ENCODE results near the gene IFNGR2. TPM values are rescaled to one million over a fixed set of nuclear protein-coding genes. Genes with fewer than 3 reads are reported as not detected.

IFNGR2 gene
- total and polyA plus RNA-seq, 2 donors (not counting 1 experiment from before 2014, with no cell fraction given) = 96.0 to 108 TPM

DNA sequence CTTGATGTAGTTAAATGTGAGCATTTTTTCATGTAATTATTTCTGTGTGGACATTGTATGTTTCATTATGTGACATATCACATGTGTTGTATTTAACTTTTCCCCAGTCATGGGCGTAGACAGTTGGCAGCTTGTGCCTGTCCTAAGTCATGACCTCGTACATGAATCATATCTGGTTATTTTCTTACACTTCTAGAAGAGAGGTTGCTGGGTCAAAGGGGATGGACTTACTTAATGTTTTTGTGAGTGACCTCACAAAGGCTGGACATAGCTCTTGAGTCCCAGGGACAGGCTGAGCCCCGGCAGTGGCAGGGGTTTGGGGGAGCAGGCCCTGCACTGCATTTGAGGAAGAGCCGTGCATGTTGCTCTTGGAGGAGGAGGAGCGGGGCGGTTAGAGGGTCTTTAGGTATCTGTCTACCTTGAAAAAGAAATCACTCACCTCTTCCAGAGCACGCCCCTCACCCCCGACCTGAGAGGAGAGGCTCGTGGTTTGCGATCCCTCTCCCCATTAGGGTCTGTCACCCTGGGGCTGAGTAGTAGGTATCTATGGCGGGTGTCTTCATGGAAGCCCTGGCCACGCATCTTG is 16.4 kb downstream of the IFNGR2 start:
- 81% methylated on average over 4 of the region's 12 CpGs for WGBS (ENCODE audit: insufficient coverage)
- ChIA-PET POLR2A (no interaction called here), CTCF (interaction anchor here (2.7 kb wide), 1 partner anchor 59 kb away, joined by 12 read pairs; no protein-coding TSS in a partner anchor)
- no peak overlapping the region for H3K4me3 ChIP-seq (ENCODE audit: control extremely low read depth in 1 of 5, extremely low read depth in 1 of 5, insufficient read depth in 1 of 5, low read depth in 2 of 5, low read length in 4 of 5)
- no peak overlapping the region for H3K4me2 ChIP-seq (replicated peaks; ENCODE audit: low read depth, low read length, poor library complexity, severe bottlenecking)
- H3K79me2 ChIP-seq (ENCODE audit: control insufficient read depth, insufficient read depth, low read length) = peaks cover 98% of the 10 kb centered on the region
- H2AFZ ChIP-seq (ENCODE audit: insufficient read depth, low read depth, low read length, poor library complexity, severe bottlenecking) = no peak overlapping the region
- no peaks in the 10 kb centered on the region for H3K27me3 Mint-ChIP-seq
- H3K27ac ChIP-seq (ENCODE audit: low read length in 2 of 2) = peak overlapping the region in 1 of 2 donors; percentile 28
- H3K27me3 ChIP-seq (replicated peaks in 1 of 4; ENCODE audit: control extremely low read depth in 1 of 4, control insufficient read depth in 3 of 4, insufficient read depth in 4 of 4, low read length in 3 of 4) = no peaks in the 10 kb centered on the region
- TF ChIP-seq, protein P1, sequence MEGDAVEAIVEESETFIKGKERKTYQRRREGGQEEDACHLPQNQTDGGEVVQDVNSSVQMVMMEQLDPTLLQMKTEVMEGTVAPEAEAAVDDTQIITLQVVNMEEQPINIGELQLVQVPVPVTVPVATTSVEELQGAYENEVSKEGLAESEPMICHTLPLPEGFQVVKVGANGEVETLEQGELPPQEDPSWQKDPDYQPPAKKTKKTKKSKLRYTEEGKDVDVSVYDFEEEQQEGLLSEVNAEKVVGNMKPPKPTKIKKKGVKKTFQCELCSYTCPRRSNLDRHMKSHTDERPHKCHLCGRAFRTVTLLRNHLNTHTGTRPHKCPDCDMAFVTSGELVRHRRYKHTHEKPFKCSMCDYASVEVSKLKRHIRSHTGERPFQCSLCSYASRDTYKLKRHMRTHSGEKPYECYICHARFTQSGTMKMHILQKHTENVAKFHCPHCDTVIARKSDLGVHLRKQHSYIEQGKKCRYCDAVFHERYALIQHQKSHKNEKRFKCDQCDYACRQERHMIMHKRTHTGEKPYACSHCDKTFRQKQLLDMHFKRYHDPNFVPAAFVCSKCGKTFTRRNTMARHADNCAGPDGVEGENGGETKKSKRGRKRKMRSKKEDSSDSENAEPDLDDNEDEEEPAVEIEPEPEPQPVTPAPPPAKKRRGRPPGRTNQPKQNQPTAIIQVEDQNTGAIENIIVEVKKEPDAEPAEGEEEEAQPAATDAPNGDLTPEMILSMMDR (IDR thresholded peaks at IDR 0.05) = no peak
- TF ChIP-seq EZH2 (IDR thresholded peaks at IDR 0.05; ENCODE audit: borderline replicate concordance, insufficient read depth, low read depth, low read length, poor library complexity, severe bottlenecking) = no peak
- intact Hi-C loops (cut with micrococcal nuclease) = loop anchor here (2.0 kb wide), 1 partner anchor 15 kb away; no protein-coding TSS in a partner anchor
- ATAC-seq (ENCODE audit: low read depth) (no peak), DNase-seq (no peak)
- peaks cover 12% of the 10 kb centered on the region for H3K4me1 Mint-ChIP-seq
- H3K36me3 ChIP-seq (replicated peaks in 1 of 2; ENCODE audit: control extremely low read depth in 1 of 2, control insufficient read depth in 1 of 2, extremely low read depth in 1 of 2, insufficient read depth in 2 of 2, low read length in 1 of 2) = peaks cover 16 to 77% of the 10 kb centered on the region in 2 experiments
- no peaks in the 10 kb centered on the region for H3K9me3 ChIP-seq (ENCODE audit: control extremely low read depth in 1 of 3, control insufficient read depth in 2 of 3, insufficient read depth in 1 of 3, low read length in 2 of 3)
- H3K4me1 ChIP-seq (ENCODE audit: control insufficient read depth in 2 of 2, insufficient read depth in 2 of 2, low read length in 2 of 2) = no peaks in the 10 kb centered on the region
- no peak overlapping the region for H3K4me3 Mint-ChIP-seq
- H3K9ac ChIP-seq (ENCODE audit: low read length) = no peak overlapping the region
- peaks cover 71% of the 10 kb centered on the region for H4K20me1 ChIP-seq (ENCODE audit: control insufficient read depth, insufficient read depth, low read length, poor library complexity, severe bottlenecking)
- H3K27ac Mint-ChIP-seq = peak overlapping the region; percentile 41
- no peaks in the 10 kb centered on the region for H3K9me3 Mint-ChIP-seq (ENCODE audit: insufficient read depth)

DNA sequence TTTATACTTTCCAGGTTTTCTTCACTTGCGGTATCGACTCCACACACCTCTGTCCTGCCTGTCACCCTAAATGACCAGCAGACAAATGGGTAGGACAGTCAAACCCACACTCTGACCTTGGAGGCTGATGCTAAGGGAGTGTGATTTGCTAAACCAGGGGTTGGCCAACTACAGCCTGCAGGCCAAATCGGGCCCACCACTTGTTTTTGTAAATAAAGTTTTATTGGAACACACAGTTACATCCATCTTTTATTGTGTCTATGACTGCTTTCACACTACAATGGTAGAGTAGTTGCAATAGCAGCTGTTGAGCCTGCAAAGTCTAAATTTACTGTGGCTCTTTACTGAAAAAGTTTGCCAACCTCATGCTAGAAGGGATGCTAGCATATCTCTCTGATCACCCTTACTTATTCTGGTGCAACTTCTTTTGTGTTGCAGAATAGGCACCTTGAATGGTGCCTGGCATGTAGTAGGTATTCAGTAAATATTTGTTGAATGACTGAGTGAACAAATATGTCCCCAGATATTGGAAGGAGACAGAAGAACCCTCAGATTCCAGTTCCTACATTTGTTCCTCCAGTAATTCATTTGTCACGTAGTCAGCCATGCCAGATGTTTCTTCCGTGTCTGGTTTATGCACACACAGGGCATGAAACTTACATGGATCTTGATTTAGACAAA is 18.6 kb downstream of the IFNGR2 start:
- peaks cover 6% of the 10 kb centered on the region for H3K4me1 Mint-ChIP-seq
- Histone ChIP-seq H4K20me1 (ENCODE audit: control insufficient read depth, insufficient read depth, low read length, poor library complexity, severe bottlenecking) (peaks cover 63% of the 10 kb centered on the region), H3K4me2 (replicated peaks; ENCODE audit: low read depth, low read length, poor library complexity, severe bottlenecking) (no peak overlapping the region), H3K27ac (ENCODE audit: low read length in 2 of 2) (no peak overlapping the region), H3K4me1 (ENCODE audit: control insufficient read depth in 2 of 2, insufficient read depth in 2 of 2, low read length in 2 of 2) (no peaks in the 10 kb centered on the region), H3K9ac (ENCODE audit: low read length) (no peak overlapping the region), H3K79me2 (ENCODE audit: control insufficient read depth, insufficient read depth, low read length) (peaks cover 91% of the 10 kb centered on the region), H3K27me3 (replicated peaks in 1 of 4; ENCODE audit: control extremely low read depth in 1 of 4, control insufficient read depth in 3 of 4, insufficient read depth in 4 of 4, low read length in 3 of 4) (no peaks in the 10 kb centered on the region), H3K36me3 (replicated peaks in 1 of 2; ENCODE audit: control extremely low read depth in 1 of 2, control insufficient read depth in 1 of 2, extremely low read depth in 1 of 2, insufficient read depth in 2 of 2, low read length in 1 of 2) (peaks cover 20 to 73% of the 10 kb centered on the region in 2 experiments), H3K4me3 (ENCODE audit: control extremely low read depth in 1 of 5, extremely low read depth in 1 of 5, insufficient read depth in 1 of 5, low read depth in 2 of 5, low read length in 4 of 5) (no peak overlapping the region), H3K9me3 (ENCODE audit: control extremely low read depth in 1 of 3, control insufficient read depth in 2 of 3, insufficient read depth in 1 of 3, low read length in 2 of 3) (no peaks in the 10 kb centered on the region), H2AFZ (ENCODE audit: insufficient read depth, low read depth, low read length, poor library complexity, severe bottlenecking) (no peak overlapping the region)
- WGBS (ENCODE audit: insufficient coverage) = no CpG with 5 or more reads among the region's 5 CpGs
- no peak overlapping the region for H3K27ac Mint-ChIP-seq
- TF ChIP-seq, protein P1 (IDR thresholded peaks at IDR 0.05) = no peak
- TF ChIP-seq EZH2 (IDR thresholded peaks at IDR 0.05; ENCODE audit: borderline replicate concordance, insufficient read depth, low read depth, low read length, poor library complexity, severe bottlenecking) = no peak
- CTCF ChIA-PET = interaction anchor here (2.7 kb wide), 1 partner anchor 61 kb away, joined by 12 read pairs; no protein-coding TSS in a partner anchor
- no peak overlapping the region for H3K4me3 Mint-ChIP-seq
- DNase-seq (no peak), ATAC-seq (ENCODE audit: low read depth) (no peak)
- POLR2A ChIA-PET = no interaction called here
- intact Hi-C loops (cut with micrococcal nuclease) = no loop called here
- no peaks in the 10 kb centered on the region for H3K9me3 Mint-ChIP-seq (ENCODE audit: insufficient read depth)
- no peaks in the 10 kb centered on the region for H3K27me3 Mint-ChIP-seq

Data from B cell (primary cell).